DOHH2 (cell line): Measurements from ENCODE around the gene CSF3.
A peak's percentile ranks its signal among the peaks of the same experiment; 100 is the strongest.

Source experiments
- CTCF ChIP-seq: fragments of 200-600 bp; sonication (generic); IDR thresholded peaks from one replicate; pipeline ENCODE4 v1.5.1; 2014; ENCODE audit warnings: antibody characterized with exemption, mild to moderate bottlenecking, low read depth, low read length; ENCODE audit not compliant: poor library complexity, severe bottlenecking
- EZH2phosphoT487 ChIP-seq: fragments of 200-600 bp; sonication (generic); IDR thresholded peaks from 2 replicates; pipeline ENCODE4 v1.6.1; 2017; ENCODE audit warnings: borderline replicate concordance, mild to moderate bottlenecking, antibody characterized with exemption, low read length, moderate library complexity, mixed read lengths

- TF ChIP-seq CTCF = peak; percentile 90
- TF ChIP-seq EZH2phosphoT487 = no peak
Observed at GRCh38 chr17:40026816-40027613, 11.8 kb downstream of the CSF3 start.
